Suprapubic skin (tissue), 4 donors: ENCODE data around the gene COPS9. TPM values are rescaled to one million over a fixed set of nuclear protein-coding genes. Genes with fewer than 3 reads are reported as not detected.

Source experiments
- DNase-seq, 2 donors: peaks; one replicate each; pipeline ENCODE4 v3.0.0-alpha.2; 2019; ENCODE audit warnings: low spot score in 2 of 2
- H3K27ac ChIP-seq: fragments of 200-600 bp; sonication (generic); one replicate; pipeline ENCODE4 v1.5.1; 2019
- H3K27me3 ChIP-seq: fragments of 200-600 bp; sonication (generic); one replicate; pipeline ENCODE4 v1.5.1; 2019
- H3K36me3 ChIP-seq: fragments of 200-600 bp; sonication (generic); one replicate; pipeline ENCODE4 v1.5.1; 2019
- H3K4me1 ChIP-seq: fragments of 200-600 bp; sonication (generic); one replicate; pipeline ENCODE4 v1.5.1; 2019
- H3K4me3 ChIP-seq: fragments of 200-600 bp; sonication (generic); one replicate; pipeline ENCODE4 v1.5.1; 2019; ENCODE audit warnings: mild to moderate bottlenecking
- H3K9me3 ChIP-seq: fragments of 200-600 bp; sonication (generic); one replicate; pipeline ENCODE4 v1.5.1; 2019
- EP300 ChIP-seq: sonication (generic); formaldehyde crosslinking; IDR thresholded peaks from one replicate; pipeline ENCODE4 v1.6.1; 2017; ENCODE audit warnings: antibody characterized with exemption
- POLR2A ChIP-seq, 2 donors: fragments of 450-650 bp; IDR thresholded peaks; one replicate each; pipeline ENCODE4 v1.6.1; 2017; ENCODE audit warnings: antibody characterized with exemption in 2 of 2, mild to moderate bottlenecking in 2 of 2, moderate library complexity in 2 of 2
- POLR2AphosphoS5 ChIP-seq, 3 donors: sonication (generic); formaldehyde crosslinking; IDR thresholded peaks; one replicate each; pipeline ENCODE4 v1.6.1; 2017; ENCODE audit warnings: antibody characterized with exemption in 3 of 3
- WGBS: methylation state at CpG from one replicate; pipeline ENCODE4 v1.1.5; 2018; 5-methylcytosine and 5-hydroxymethylcytosine counted together
- total RNA-seq, 4 donors: library from RNA; depleted of rRNA; stranded (reverse); fragments of >200 nt; gene quantifications; one replicate each; pipeline ENCODE4 v1.1.0, GENCODE V29; 2016
- TF ChIP-seq, protein P1 (sequence below), 2 donors: fragments of 200-600 bp in 1 of 2; fragments of 450-650 bp in 1 of 2; sonication (generic) in 1 of 2; IDR thresholded peaks; one replicate each; pipeline ENCODE4 v1.5.1; 2016 to 2019; ENCODE audit warnings: antibody characterized with exemption in 2 of 2, mild to moderate bottlenecking in 1 of 2, moderate library complexity in 1 of 2

Gene COPS9
- total RNA-seq, 4 donors from 2014 or later, result 30.6 to 178 (median 143) TPM

GRCh38 chr2:240136671-240137292, 677 bp upstream of the COPS9 start:
- Histone ChIP-seq H3K9me3 (no peaks in the 10 kb centered on the region), H3K27me3 (no peaks in the 10 kb centered on the region), H3K4me1 (peaks cover 22% of the 10 kb centered on the region), H3K4me3 (peak overlapping the region; percentile 94), H3K27ac (peak overlapping the region; percentile 67), H3K36me3 (peaks cover 19% of the 10 kb centered on the region)
- 54% methylated on average over 19 of the region's 36 CpGs for WGBS
- TF ChIP-seq POLR2AphosphoS5 (IDR thresholded peaks at IDR 0.05) (no peak), POLR2A (IDR thresholded peaks at IDR 0.05) (no peak), EP300 (no peak)
- TF ChIP-seq, protein P1, sequence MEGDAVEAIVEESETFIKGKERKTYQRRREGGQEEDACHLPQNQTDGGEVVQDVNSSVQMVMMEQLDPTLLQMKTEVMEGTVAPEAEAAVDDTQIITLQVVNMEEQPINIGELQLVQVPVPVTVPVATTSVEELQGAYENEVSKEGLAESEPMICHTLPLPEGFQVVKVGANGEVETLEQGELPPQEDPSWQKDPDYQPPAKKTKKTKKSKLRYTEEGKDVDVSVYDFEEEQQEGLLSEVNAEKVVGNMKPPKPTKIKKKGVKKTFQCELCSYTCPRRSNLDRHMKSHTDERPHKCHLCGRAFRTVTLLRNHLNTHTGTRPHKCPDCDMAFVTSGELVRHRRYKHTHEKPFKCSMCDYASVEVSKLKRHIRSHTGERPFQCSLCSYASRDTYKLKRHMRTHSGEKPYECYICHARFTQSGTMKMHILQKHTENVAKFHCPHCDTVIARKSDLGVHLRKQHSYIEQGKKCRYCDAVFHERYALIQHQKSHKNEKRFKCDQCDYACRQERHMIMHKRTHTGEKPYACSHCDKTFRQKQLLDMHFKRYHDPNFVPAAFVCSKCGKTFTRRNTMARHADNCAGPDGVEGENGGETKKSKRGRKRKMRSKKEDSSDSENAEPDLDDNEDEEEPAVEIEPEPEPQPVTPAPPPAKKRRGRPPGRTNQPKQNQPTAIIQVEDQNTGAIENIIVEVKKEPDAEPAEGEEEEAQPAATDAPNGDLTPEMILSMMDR (IDR thresholded peaks at IDR 0.05), result no peak
- DNase-seq, result no peak

DNA sequence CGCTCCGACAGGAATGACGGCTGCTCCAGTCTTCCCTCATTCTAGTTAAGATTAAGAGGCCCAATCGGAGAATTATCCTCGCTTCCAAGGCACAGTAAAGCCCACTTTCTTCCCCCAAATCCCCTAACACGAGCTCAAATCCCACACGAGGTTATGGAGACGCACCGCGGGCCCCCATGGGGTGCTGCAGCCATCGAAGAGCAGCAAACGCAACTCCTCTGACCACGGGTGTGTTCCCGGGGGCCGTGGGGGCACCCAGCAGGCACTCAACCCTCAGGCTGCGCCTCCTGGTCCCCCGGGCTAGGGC, 446 bp downstream of the COPS9 start:
- H3K9me3 ChIP-seq, result no peaks in the 10 kb centered on the region
- no peaks in the 10 kb centered on the region for H3K27me3 ChIP-seq
- TF ChIP-seq, protein P1 (IDR thresholded peaks at IDR 0.05), result no peak
- TF ChIP-seq EP300 (no peak), POLR2A (IDR thresholded peaks at IDR 0.05) (no peak), POLR2AphosphoS5 (IDR thresholded peaks at IDR 0.05) (no peak)
- H3K36me3 ChIP-seq, result peaks cover 30% of the 10 kb centered on the region
- no peak for DNase-seq
- peak overlapping the region; percentile 94 for H3K4me3 ChIP-seq
- 0% methylated on average over 17 of the region's 17 CpGs for WGBS
- peak overlapping the region; percentile 67 for H3K27ac ChIP-seq
- H3K4me1 ChIP-seq, result peaks cover 22% of the 10 kb centered on the region

- Histone ChIP-seq H3K4me3 (peak overlapping the region; percentile 94), H3K27me3 (no peaks in the 10 kb centered on the region), H3K27ac (no peak overlapping the region), H3K36me3 (peaks cover 36% of the 10 kb centered on the region), H3K9me3 (no peaks in the 10 kb centered on the region), H3K4me1 (peaks cover 22% of the 10 kb centered on the region)
- peak; percentile 52 to 73 for DNase-seq
- WGBS, result 70% methylated on average over 15 of the region's 15 CpGs
- TF ChIP-seq, protein P1 (IDR thresholded peaks at IDR 0.05), result no peak
- TF ChIP-seq POLR2AphosphoS5 (IDR thresholded peaks at IDR 0.05), result no peak
- no peak for TF ChIP-seq EP300
- TF ChIP-seq POLR2A (IDR thresholded peaks at IDR 0.05), result no peak
These were observed 1.1 kb downstream of the COPS9 start for GRCh38 chr2:240134956-240135520.

DNA sequence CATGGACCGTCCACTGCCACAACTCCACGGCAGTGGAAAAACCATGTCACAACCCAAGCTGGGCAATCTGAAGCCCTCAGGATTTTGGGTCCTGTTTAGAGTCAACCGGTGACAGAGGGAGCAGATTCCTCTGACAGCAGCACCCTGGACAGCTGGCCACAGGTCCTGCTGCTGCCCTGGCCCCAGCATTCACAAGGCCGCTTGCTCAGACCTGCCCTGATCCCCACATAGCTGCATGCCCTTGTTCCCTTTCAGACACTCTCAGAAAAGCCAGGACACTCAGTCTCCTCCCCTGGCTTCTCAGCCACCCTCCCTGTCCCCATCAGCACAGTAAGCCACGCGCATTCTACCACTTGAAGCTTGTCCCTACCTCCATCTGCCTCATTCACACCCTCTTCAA, 1.6 kb downstream of the COPS9 start:
- Histone ChIP-seq H3K36me3 (peaks cover 42% of the 10 kb centered on the region), H3K4me3 (no peak overlapping the region), H3K27me3 (no peaks in the 10 kb centered on the region), H3K4me1 (peaks cover 22% of the 10 kb centered on the region), H3K27ac (no peak overlapping the region), H3K9me3 (no peaks in the 10 kb centered on the region)
- WGBS, result 82% methylated on average over 4 of the region's 6 CpGs
- peak in 1 of 2 donors; percentile 18 for DNase-seq
- TF ChIP-seq, protein P1 (IDR thresholded peaks at IDR 0.05), result no peak
- TF ChIP-seq EP300, result no peak
- no peak for TF ChIP-seq POLR2AphosphoS5 (IDR thresholded peaks at IDR 0.05)
- TF ChIP-seq POLR2A (IDR thresholded peaks at IDR 0.05), result no peak

DNA sequence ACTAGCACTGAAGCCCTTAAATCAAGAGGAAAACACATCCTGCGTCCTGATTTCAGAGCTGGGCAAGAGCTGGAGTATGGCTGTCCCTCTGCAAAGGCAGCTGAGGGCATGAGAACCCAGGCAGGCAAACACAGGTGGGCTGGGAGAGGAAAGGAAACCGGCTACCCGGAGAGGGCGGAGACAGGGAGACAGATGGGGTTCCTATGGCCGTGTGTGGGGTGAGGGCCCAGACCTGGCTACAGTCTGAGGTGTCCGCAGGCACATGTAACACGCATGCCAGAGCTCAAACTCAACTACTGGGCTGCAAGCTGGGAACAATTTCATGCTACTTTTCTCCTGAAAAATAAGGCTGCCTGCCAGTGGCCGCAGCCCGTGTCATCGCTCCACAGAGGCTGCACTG, 2.7 kb downstream of the COPS9 start:
- TF ChIP-seq POLR2AphosphoS5 (IDR thresholded peaks at IDR 0.05) (no peak), POLR2A (IDR thresholded peaks at IDR 0.05) (no peak), EP300 (no peak)
- TF ChIP-seq, protein P1 (IDR thresholded peaks at IDR 0.05), result no peak
- DNase-seq, result peak; percentile 20 to 48

More for the DNA sequence above, 2.7 kb downstream of the COPS9 start:
- Histone ChIP-seq H3K27ac (no peak overlapping the region), H3K27me3 (no peaks in the 10 kb centered on the region), H3K4me1 (peaks cover 26% of the 10 kb centered on the region), H3K4me3 (no peak overlapping the region), H3K9me3 (no peaks in the 10 kb centered on the region), H3K36me3 (peaks cover 47% of the 10 kb centered on the region)
- 88% methylated on average over 10 of the region's 10 CpGs for WGBS
